SH-SY5Y (cell line): Measurements from ENCODE around the gene MYO1A.

Experiments
- GATA2 ChIP-seq: IDR thresholded peaks from 2 replicates; pipeline ENCODE4 v1.6.1; 2011; ENCODE audit warnings: mild to moderate bottlenecking, low read depth, low read length
- GATA3 ChIP-seq: IDR thresholded peaks from 2 replicates; pipeline ENCODE4 v1.6.1; 2011; ENCODE audit warnings: low read depth, mild to moderate bottlenecking, low read length, moderate library complexity

DNA sequence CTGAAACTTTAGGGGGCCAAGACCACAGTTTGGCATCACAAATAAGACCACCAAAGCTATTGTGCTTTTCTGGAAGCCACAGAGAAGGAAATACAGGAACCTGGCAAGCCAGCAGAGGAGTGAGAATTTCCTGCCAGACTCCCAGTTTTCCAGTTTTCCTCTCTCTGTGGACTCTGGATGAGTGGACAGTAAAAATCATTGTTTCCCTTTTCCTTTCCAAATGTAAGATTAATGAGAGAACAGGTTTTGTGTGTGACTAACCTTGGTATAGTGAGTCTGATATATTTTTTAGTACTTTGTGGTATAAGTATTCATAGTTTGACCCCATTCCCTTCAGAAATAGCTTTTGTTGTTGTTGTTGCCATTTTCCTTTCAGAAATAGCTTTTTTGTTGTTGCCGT is 31.0 kb downstream of the MYO1A start:
- no peak for TF ChIP-seq GATA2
- no peak for TF ChIP-seq GATA3
